DMS153 treated with DMSO at 0.1 percent for 48 hours (cell line): Measurements from ENCODE around the gene SCFD2.

Experiments
- DNase-seq: peaks from one replicate; lab custom pipeline; 2025; ENCODE audit not compliant: unreplicated experiment; lab: John Stamatoyannopoulos, UW

SCFD2 gene

GRCh38 chr4:53016099-53016820 is 349.6 kb downstream of the SCFD2 start:
- no peak for DNase-seq

GRCh38 chr4:53015681-53016080 is 350.2 kb downstream of the SCFD2 start:
- DNase-seq = peak; percentile 2

GRCh38 chr4:53014881-53015280 is 351.0 kb downstream of the SCFD2 start:
- no peak for DNase-seq

- no peak for DNase-seq
Measured at GRCh38 chr4:53013873-53014775, 351.7 kb downstream of the SCFD2 start.

GRCh38 chr4:53012738-53013137 is 353.1 kb downstream of the SCFD2 start:
- DNase-seq = no peak

- DNase-seq = no peak
Measured at GRCh38 chr4:53011259-53011905, 354.5 kb downstream of the SCFD2 start.

- no peak for DNase-seq
Measured at GRCh38 chr4:53010318-53010717, 355.5 kb downstream of the SCFD2 start.

GRCh38 chr4:53009824-53010223 is 356.0 kb downstream of the SCFD2 start:
- DNase-seq = no peak

GRCh38 chr4:53007024-53007423 is 358.8 kb downstream of the SCFD2 start:
- no peak for DNase-seq

- no peak for DNase-seq
Measured at GRCh38 chr4:53005808-53006207, 360.1 kb downstream of the SCFD2 start.

GRCh38 chr4:53005149-53005546 is 360.7 kb downstream of the SCFD2 start:
- no peak for DNase-seq

- DNase-seq = no peak
Measured at GRCh38 chr4:53004497-53005148, 361.2 kb downstream of the SCFD2 start.

- no peak for DNase-seq
Measured at GRCh38 chr4:53003959-53004358, 361.9 kb downstream of the SCFD2 start.

GRCh38 chr4:53000560-53000959 is 365.3 kb downstream of the SCFD2 start:
- no peak for DNase-seq

GRCh38 chr4:52999626-53000025 is 366.2 kb downstream of the SCFD2 start:
- DNase-seq = no peak

GRCh38 chr4:52998413-52998812 is 367.4 kb downstream of the SCFD2 start:
- no peak for DNase-seq

- no peak for DNase-seq
Measured at GRCh38 chr4:52997132-52997416, 368.8 kb downstream of the SCFD2 start.

- DNase-seq = no peak
Measured at GRCh38 chr4:52996261-52997131, 369.4 kb downstream of the SCFD2 start.

GRCh38 chr4:52995360-52996030 is 370.4 kb downstream of the SCFD2 start:
- no peak for DNase-seq

GRCh38 chr4:52994567-52994966 is 371.3 kb downstream of the SCFD2 start:
- DNase-seq = no peak
